DMS 273 (cell line): ENCODE measurements around the gene COL12A1.

ENCODE experiments used
- DNase-seq: peaks from one replicate; lab custom pipeline; 2025; ENCODE audit not compliant: unreplicated experiment; lab: John Stamatoyannopoulos, UW

Gene COL12A1

GRCh38 chr6:75145211-75145610 lies 60.6 kb downstream of the COL12A1 start:
- DNase-seq, result no peak

DNA sequence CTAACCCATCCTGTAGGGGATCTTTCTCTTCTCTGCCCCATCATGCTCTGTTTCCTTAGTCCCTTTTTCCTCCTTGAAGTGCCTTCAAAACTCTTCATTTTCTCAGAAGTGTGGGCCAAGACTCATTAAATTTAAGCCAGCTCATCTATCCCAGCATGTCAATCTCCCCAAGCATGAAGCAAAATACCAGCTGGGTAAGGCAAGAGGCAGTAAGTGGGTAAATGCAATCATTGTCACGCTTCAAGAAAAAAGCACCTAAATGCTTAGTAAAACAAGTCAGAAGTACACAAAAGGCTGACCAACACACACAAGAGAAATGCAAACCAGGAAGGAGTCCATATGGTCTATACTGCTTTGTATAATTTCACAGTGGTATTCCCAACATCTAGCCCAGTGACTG lies 61.5 kb downstream of the COL12A1 start:
- DNase-seq, result no peak

DNA sequence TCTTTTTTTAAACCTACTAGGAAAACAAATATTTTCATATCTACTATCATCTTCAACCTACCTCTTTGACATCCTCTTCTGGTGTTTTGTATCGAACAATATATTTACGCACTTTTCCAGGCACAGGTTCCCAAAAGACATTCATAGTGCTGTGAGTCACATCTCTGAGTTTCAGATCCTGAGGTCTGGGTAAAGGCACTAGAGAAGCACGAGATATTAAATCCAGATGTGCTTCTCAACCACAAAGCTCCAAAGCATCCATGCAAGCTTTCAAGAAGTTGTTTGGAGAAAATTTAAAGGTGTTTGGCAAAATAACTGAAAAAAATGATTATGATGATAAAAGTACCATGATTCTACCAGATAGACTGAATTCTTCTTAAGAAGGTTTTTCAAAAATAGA lies 62.7 kb downstream of the COL12A1 start:
- no peak for DNase-seq

DNA sequence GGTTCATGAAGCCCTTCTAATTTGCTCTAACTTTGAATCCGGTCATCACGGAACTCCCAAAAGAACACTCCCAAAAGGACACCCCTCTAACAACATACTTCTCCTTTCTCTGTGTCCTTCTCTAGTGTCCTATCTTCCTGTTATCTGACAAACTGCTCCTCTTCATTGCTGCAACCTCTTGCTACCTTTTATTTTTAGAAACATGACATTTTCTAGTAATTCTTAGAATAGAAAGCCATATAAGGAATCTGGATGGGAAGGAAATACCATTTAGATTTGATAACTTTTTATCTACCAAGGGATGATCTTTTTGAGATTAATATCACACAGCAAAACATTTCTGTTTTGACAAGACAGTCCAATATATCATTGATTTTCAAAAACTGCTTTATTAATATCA lies 63.1 kb downstream of the COL12A1 start:
- no peak for DNase-seq

- no peak for DNase-seq
These were observed 70.0 kb downstream of the COL12A1 start for GRCh38 chr6:75135876-75136275.

DNA sequence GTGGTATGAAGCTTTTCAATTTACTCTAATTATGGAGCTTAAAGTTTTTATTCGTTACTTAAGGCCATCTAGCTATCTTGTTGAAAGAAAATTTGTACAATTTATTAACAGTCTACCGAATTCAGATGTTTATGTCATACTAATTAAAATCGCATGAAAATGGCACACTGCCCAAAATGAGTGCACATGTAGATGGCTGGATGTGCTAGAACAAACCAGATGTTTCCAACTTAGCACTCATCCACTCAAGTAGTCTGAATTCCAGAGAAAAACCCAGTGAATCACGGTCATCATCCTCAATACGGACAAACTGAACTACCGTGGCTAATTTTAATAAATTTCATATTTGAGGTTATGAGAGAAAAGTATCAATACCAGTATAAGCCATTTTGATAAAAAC lies 70.4 kb downstream of the COL12A1 start:
- no peak for DNase-seq

GRCh38 chr6:75130784-75131183 lies 75.1 kb downstream of the COL12A1 start:
- DNase-seq, result no peak

GRCh38 chr6:75128878-75129570 lies 76.8 kb downstream of the COL12A1 start:
- no peak for DNase-seq

GRCh38 chr6:75126518-75126917 lies 79.3 kb downstream of the COL12A1 start:
- DNase-seq, result no peak

DNA sequence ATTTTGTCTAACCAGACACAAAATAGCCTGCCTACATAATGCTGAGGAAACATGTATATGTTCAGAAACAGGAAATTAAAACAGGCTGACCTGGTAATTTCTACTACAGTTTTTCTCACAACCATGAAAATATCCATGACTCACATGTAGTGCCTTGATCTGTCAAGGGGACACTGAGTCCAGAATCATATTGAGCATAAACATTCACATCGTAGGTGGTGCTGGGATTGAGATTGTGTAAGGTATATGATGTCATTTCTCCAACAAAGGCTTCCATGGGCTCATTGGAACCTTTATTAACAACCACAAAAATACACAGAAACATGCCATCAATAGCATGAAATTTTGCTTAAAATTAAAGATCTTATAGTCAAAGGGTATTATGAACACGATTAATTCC lies 80.9 kb downstream of the COL12A1 start:
- no peak for DNase-seq

- no peak for DNase-seq
These were observed 81.8 kb downstream of the COL12A1 start for GRCh38 chr6:75124085-75124484.

DNA sequence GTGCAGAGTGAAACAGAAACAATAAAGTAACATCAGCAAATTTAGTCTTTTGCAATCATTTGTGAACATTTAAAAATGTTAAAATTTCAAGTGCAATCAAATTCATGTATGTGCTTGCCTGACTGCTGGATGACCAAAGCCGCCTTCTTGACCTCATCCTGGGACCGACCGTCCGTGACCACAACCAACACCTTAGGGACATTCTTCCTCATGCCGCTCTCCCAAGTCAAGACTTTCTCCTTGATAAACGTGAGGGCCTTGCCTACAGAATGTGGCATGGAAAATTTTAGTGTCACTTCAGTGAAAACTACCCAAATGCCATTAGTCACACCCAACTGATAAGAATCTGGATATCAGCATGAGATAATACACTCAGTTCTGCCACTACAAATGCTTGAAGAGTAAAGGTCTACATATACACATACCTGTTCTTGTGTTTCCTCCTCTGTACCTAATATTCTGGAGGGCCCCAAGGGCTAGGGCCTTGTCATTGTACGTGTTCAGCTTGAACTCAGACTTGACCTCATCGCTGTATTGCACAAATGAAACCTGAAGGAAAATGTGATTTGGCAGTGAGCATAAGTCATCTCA lies 86.8 kb downstream of the COL12A1 start:
- no peak for DNase-seq

- no peak for DNase-seq
These were observed 88.2 kb downstream of the COL12A1 start for GRCh38 chr6:75117701-75118100.

- DNase-seq, result no peak
These were observed 88.9 kb downstream of the COL12A1 start for GRCh38 chr6:75116946-75117345.

- no peak for DNase-seq
These were observed 90.4 kb downstream of the COL12A1 start for GRCh38 chr6:75115481-75115880.

DNA sequence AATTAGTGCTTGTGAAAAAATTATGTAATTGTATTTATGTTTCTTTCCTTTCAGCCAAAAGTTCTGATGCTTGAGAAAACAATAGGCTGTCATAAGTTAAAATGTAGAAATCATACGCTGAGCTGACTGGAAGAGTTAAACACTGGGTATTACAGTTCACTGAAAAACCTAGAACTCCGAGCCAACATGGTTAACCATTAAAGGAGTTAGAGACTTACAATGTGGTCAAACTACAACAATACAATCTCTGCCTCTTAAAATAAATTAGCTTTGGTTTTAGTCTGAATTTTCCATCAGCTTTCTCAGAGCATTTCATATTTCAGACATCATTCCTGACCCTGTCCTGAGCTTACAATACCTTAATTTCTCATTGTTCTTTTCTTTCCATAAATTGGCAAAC lies 91.0 kb downstream of the COL12A1 start:
- no peak for DNase-seq

GRCh38 chr6:75114195-75114594 lies 91.7 kb downstream of the COL12A1 start:
- DNase-seq, result no peak

DNA sequence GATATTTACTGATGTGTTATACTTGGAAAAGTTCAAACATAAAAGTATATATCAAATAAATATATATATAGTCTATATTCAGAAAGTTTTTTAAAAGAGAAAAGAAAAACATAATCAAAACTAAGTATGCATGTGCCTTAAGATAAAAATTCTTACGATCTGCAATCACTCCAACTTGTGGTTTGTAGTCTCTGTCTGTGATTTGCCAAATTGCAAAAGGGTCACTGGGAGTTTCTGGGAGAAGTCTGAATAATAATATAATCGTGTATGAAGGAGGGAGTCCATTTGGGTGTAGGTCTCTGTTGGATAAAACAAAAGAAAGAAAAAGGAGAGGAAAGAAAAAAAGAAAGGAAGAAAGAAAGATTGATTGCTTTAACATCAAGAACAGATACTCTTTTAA lies 92.4 kb downstream of the COL12A1 start:
- no peak for DNase-seq

DNA sequence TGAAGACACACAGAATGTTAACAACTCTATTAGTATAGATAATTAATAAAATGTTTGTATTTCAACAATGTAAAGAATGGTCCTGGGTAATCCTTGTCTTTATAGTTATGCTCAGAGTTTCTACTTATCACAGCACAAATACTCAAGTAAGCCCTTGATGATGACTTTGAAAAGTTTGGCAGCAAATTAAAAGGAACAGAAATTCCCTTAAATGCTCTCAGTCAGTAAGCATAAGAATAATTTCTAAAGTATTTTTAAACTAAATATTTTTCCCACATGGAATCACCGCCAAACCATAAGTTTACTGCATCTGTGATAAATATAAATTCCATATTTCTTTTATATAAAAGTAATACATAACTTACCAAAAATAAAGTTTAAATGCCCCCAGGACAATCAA lies 96.1 kb downstream of the COL12A1 start:
- no peak for DNase-seq

DNA sequence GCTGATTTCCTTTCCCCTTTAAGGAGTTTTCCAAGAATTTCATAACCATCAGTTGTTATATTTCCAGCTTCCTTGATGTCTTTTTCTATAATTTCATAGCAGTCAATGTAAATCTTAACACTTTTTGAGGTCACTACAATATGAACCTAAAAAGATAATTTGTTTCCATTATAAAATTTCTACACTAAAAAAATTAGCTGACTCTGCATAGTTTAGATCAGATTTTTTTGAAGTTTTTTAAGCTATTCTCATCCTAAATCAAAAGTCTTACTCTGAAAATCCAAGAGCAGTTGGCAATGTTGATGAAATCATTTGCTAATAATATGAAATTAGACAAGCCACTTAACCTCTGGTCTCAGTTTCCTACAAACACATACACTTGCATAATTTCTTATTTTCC lies 96.8 kb downstream of the COL12A1 start:
- DNase-seq, result no peak

DNA sequence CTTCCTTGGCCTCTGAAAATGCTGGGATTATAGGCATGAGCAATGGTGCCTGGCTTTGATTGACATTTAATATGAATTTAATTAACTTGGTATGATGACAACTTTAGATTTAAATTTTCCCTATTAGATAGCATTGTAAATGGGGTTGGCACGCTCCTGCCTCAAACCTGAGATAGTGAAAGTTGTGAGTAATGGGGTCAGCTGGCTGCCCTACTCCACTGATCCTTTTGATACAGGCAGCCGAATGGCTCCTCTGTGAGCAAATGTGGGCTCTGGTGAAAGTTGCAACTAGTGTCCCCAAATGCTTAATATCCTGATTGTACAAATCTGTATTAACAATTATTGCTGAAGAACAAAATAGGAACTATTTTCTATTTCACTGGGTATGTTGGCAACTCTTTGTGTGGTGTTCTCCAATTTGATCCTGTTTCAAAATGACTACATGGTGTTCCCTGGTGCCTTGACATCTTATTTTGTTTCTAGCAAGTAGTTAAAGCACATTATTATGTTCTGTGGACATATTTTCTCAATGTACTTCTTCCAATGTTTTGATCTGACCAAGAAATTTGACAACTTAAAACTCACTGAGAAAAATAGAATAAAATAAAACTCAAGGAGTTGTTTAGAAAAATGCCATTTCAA lies 97.4 kb downstream of the COL12A1 start:
- DNase-seq, result no peak

DNA sequence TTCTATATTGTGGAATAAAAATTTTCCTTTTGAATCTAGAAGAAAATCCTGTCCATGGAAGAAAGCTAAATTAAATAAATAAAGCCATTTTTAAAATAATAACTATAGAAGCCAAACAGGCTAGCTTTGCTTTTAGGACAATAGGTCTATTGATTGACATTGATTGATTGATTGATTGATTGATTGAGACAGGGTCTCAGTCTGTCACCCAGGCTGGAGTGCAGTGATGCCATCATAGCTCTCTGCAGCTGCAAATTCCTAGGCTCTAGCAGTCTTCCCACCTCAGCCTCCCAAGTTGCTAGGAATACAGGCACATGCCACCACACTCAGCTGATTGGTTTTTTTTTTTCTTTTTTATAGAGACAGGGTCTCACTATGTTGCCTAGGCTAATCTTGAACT lies 97.9 kb downstream of the COL12A1 start:
- no peak for DNase-seq

- no peak for DNase-seq
These were observed 99.4 kb downstream of the COL12A1 start for GRCh38 chr6:75106426-75106825.
